NCI-H82 (cell line): ENCODE measurements around the gene FANCI.

ENCODE experiments used
- DNase-seq: peaks from one replicate; lab custom pipeline; 2025; lab: John Stamatoyannopoulos, UW

The FANCI gene

DNA sequence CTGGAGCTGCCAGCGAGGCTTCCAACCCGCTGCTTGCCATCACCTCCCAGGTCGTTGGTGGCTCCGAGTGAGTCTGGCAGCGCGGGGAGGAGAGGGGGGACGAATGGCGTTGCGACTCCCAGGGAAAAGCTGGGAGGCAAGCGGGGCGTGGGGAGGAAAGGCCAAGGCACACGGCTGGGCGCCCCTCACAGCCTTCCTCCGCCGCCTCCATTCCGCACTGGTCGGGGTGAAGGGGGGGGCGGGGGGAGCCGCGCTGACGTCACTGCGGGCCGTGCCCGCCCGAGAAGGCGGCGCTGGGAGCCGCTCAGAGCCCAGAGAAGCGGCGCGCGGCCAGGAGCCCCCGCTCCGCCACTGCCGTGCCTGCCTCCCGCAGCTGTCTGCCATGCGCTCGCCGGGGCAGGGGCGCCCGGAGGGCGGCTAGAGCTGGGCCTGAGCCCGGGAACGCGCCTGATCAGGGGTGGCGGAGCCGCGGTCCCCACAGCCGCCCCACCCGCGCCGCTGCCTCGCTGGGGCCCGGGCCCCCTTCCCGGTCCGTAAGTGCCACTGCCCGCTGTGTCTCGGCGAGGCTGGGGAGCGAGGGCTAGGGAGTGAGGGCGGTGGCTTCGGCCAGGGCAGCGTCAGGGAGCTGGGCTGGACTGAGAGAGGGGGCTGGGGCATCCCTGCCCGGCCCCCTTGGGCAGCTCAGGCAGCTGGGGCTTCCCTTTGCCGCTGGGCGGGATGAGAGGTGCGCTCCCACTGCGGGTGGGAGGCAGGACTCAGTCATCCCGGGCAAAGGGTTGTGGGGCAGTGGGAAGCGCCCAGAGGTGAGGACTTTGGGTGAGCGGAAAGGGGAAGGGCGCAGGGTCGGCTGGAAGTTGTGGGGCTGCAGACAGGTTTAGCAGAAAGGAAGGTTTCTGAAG is 118.7 kb downstream of the FANCI start:
- DNase-seq, result peak; percentile 78

DNA sequence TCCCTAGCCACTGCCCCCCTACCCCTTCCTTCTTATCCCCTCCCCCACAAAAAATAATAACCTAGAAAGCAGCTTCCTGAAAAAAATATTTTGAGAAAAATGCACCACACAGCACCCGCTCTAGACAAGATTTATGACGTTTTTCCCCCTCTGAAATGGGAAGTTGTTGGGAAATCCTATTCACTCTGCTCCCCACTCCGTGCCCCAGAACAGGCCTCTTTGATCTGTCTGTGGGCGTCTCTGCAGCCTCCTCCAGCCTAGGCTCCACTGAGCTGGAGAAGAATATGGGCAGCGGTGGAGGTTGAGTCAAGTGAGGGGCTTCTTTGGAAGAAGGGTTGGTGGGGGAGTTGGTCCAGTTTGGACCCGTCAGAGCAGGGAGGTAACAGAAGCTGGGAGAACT is 119.4 kb downstream of the FANCI start:
- DNase-seq, result no peak

DNA sequence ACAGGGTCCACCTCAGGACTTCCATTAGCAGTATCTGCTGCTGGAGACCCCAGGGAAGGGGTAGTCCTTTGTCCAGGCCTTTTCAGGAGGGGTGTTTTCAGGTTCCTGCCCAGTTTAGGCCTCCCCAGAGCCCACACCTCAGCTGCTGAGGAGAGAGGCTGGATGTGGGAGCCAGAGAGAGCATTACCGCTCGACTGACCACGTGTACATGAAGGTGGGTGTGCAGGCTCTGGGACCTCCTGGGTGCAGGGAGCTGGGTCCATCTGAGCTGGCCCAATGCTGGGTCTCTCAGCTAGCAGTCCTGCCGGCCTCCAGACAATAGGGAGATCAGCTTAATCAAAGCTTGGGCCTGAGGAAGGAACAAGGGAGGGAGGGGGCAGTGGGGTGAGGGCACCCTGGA is 120.0 kb downstream of the FANCI start:
- DNase-seq, result no peak

GRCh38 chr15:89364341-89364740 is 120.6 kb downstream of the FANCI start:
- no peak for DNase-seq

DNA sequence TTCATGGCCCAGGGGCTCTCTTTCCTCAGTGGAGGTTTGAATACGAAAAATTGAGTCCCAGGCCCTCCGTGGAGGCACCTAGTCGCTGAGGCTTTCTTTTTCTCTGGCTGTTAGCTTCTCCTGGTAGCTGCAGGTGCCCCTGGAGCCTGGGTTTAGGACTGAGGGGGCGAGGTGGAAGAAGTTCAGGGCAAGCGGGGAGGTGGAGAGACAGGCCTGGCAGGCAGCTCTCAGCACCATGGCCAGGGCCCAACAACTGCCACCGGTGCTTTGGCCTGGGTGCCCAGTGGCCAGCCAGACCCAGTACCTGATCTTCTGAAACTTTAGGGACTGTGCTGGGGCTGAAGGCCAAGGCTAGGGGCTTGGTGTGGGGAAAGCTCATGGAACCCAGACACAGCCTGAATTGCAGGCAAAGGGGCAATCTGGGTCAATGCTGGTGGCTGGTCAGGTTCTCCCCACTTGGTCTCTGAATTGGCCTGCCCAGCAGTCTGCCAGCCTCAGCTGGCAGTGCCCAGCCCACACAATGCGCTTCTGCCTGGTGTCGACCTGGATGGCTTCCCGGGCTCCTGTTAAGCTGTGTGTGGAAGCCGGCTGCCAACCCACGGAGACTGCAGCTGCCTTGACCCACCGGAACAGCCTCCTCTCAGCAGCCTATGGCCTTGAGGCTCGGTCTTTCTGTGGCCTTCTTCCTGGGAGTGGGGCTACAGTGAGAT is 121.1 kb downstream of the FANCI start:
- DNase-seq, result no peak

DNA sequence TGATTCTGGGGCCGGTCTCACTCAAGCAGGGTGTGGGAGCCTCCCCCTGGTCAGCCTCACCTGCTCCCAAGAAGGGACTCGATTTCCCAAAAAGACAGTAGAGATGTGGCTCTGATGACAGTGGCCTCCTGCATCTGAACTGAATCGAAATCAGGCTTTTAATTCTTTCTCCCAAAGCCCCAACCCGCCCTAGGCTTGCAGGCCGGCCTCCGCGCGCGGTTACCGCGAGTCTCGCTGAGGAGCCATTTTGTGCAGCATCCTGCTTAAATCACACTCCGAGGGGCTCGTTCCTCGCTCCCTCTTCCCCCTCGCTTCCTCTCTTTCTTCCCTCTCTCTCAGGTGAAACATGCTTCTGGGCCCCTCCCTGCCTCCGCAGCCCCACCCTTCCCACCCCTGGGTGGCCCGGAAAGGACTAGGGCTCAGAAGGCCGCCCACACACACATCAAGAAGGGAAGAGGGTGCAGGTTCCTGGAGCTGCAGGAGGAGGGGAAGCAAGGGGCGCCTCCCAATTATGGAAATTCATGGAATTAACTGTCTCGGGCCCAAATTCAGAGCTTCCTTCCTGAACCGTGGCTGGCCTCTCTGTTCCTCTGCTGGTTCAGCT is 121.8 kb downstream of the FANCI start:
- DNase-seq, result no peak
